Measurements from ENCODE around the gene EPHA4.

EPHA4 gene

DNA sequence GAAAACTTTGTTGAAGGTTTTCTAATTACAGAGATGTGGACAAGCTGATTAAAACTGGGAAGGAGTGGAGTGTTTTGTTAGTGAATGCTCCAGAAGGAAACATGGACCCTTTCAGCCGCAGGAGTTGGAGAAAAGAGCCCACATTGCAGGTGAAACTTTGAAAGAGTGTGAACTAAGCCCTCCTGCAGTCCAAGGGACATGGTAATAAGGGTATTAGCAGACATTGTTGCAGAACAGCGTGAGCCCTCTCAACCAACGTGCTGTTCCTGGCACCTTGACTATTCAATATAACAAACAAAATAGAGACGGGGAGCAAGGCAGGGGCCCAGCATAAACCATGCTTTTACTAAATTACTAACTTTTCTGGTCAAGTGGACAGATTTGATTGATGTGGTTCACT lies 122.7 kb downstream of the EPHA4 start:
- no peaks in the 10 kb centered on the region for H3K79me2 ChIP-seq (ENCODE audit: insufficient read depth, low read depth)
- no peaks in the 10 kb centered on the region for H3K27me3 ChIP-seq (ENCODE audit: insufficient read depth, low read depth)
- no peak overlapping the region for H2AFZ ChIP-seq (ENCODE audit: low read depth)

DNA sequence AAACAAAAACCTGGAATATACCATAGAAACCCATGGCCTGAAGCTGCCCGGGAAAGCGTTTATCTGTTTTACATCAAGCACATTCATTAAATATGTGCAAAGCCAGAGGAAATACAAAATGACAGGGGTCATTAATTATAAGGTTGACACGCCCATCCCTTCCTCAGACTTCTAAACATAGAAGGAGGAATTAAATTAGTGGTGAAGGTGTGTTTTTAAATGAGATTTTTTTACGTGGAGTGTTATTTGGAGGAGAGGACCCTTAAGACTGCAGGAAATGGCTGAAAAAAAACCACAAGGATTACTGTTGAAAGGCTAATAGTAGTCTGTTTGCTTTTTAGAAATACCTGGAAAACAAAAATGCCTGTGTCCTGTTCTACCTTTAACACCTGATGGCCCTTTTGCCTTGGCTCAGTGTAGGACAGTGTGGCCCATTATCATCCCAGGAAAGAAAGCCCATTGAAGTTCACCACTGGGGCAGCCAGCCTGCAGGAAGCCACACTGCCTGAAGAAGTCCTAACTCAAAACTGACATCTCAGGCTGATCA lies 123.2 kb downstream of the EPHA4 start:
- TF ChIP-seq, protein P1, sequence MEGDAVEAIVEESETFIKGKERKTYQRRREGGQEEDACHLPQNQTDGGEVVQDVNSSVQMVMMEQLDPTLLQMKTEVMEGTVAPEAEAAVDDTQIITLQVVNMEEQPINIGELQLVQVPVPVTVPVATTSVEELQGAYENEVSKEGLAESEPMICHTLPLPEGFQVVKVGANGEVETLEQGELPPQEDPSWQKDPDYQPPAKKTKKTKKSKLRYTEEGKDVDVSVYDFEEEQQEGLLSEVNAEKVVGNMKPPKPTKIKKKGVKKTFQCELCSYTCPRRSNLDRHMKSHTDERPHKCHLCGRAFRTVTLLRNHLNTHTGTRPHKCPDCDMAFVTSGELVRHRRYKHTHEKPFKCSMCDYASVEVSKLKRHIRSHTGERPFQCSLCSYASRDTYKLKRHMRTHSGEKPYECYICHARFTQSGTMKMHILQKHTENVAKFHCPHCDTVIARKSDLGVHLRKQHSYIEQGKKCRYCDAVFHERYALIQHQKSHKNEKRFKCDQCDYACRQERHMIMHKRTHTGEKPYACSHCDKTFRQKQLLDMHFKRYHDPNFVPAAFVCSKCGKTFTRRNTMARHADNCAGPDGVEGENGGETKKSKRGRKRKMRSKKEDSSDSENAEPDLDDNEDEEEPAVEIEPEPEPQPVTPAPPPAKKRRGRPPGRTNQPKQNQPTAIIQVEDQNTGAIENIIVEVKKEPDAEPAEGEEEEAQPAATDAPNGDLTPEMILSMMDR (conservative IDR thresholded peaks at IDR 0.05; ENCODE audit: low read depth, low read length), result no peak
- Histone ChIP-seq H3K4me1 (ENCODE audit: low read depth, poor library complexity, severe bottlenecking) (no peaks in the 10 kb centered on the region), H3K4me2 (no peak overlapping the region), H3K27ac (no peak overlapping the region), H3K79me2 (ENCODE audit: insufficient read depth, low read depth) (no peaks in the 10 kb centered on the region), H4K20me1 (ENCODE audit: insufficient read depth) (no peaks in the 10 kb centered on the region), H3K27me3 (ENCODE audit: insufficient read depth, low read depth) (no peaks in the 10 kb centered on the region), H2AFZ (ENCODE audit: low read depth) (no peak overlapping the region), H3K4me3 (IDR thresholded peaks at IDR 0.05; ENCODE audit: insufficient read depth, low read depth, low read length) (no peak overlapping the region), H3K9ac (no peak overlapping the region), H3K36me3 (ENCODE audit: insufficient read depth) (no peaks in the 10 kb centered on the region)

More for the DNA sequence above, 122.7 kb downstream of the EPHA4 start:
- TF ChIP-seq, protein P1 (conservative IDR thresholded peaks at IDR 0.05; ENCODE audit: low read depth, low read length), result no peak
- Histone ChIP-seq H3K9ac (no peak overlapping the region), H4K20me1 (ENCODE audit: insufficient read depth) (no peaks in the 10 kb centered on the region), H3K27ac (no peak overlapping the region), H3K36me3 (ENCODE audit: insufficient read depth) (no peaks in the 10 kb centered on the region), H3K4me1 (ENCODE audit: low read depth, poor library complexity, severe bottlenecking) (no peaks in the 10 kb centered on the region), H3K4me3 (IDR thresholded peaks at IDR 0.05; ENCODE audit: insufficient read depth, low read depth, low read length) (no peak overlapping the region), H3K4me2 (no peak overlapping the region)

DNA sequence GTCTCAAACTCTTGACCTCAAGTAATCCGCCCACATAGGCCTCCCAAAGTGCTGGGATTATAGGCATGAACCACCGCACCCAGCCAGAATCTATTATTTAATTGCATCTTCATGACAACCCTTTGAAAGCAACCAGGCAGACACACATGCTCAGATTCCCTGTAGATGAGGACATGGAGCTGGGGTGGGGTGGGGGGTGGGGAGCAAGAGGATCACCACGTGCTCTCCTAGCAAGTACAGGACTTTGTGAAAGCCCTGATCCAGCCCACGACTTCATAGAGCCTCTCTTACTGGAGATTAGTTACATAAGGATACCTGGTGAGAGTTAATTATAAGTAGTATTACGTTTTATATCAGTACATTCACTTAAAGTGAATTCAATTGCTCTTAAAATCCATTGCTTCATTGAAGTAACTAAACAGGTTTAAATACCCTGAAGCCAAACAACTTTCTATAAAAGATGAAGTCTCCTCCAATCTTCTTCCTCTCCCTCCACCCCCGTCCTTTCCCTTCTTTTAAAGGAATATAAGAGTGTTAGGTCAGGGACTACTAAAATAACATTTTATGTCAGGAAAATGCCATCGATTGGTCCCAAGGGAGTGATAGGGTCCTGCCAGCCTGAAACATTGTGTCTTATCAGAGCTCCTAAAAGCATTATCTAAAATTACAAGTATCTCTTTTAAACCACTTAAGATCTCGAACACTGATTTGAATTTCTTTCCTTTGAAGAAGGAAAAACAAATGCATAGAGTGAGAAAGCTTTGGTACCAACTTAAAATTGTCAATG lies 123.9 kb downstream of the EPHA4 start:
- TF ChIP-seq, protein P1 (conservative IDR thresholded peaks at IDR 0.05; ENCODE audit: low read depth, low read length), result no peak
- Histone ChIP-seq H3K4me2 (no peak overlapping the region), H3K9ac (no peak overlapping the region), H3K79me2 (ENCODE audit: insufficient read depth, low read depth) (no peaks in the 10 kb centered on the region), H3K27me3 (ENCODE audit: insufficient read depth, low read depth) (no peaks in the 10 kb centered on the region), H3K27ac (no peak overlapping the region), H3K4me1 (ENCODE audit: low read depth, poor library complexity, severe bottlenecking) (no peaks in the 10 kb centered on the region), H3K36me3 (ENCODE audit: insufficient read depth) (no peaks in the 10 kb centered on the region), H3K4me3 (IDR thresholded peaks at IDR 0.05; ENCODE audit: insufficient read depth, low read depth, low read length) (no peak overlapping the region), H4K20me1 (ENCODE audit: insufficient read depth) (no peaks in the 10 kb centered on the region), H2AFZ (ENCODE audit: low read depth) (no peak overlapping the region)

GRCh38 chr2:221447310-221447709 lies 124.8 kb downstream of the EPHA4 start:
- TF ChIP-seq, protein P1 (conservative IDR thresholded peaks at IDR 0.05; ENCODE audit: low read depth, low read length), result no peak
- no peak overlapping the region for H3K9ac ChIP-seq
- H4K20me1 ChIP-seq (ENCODE audit: insufficient read depth), result no peaks in the 10 kb centered on the region
- H3K4me3 ChIP-seq (IDR thresholded peaks at IDR 0.05; ENCODE audit: insufficient read depth, low read depth, low read length), result no peak overlapping the region
- H3K36me3 ChIP-seq (ENCODE audit: insufficient read depth), result no peaks in the 10 kb centered on the region
- H3K27ac ChIP-seq, result no peak overlapping the region
- H3K4me2 ChIP-seq, result no peak overlapping the region
- H3K27me3 ChIP-seq (ENCODE audit: insufficient read depth, low read depth), result no peaks in the 10 kb centered on the region
- H2AFZ ChIP-seq (ENCODE audit: low read depth), result no peak overlapping the region
- no peaks in the 10 kb centered on the region for H3K4me1 ChIP-seq (ENCODE audit: low read depth, poor library complexity, severe bottlenecking)
- H3K79me2 ChIP-seq (ENCODE audit: insufficient read depth, low read depth), result no peaks in the 10 kb centered on the region

All from KMS-11 (cell line).